HepG2 (cell line): ENCODE data around the gene IPO9. TPM values are rescaled to one million over a fixed set of nuclear protein-coding genes. Genes with fewer than 3 reads are reported as not detected.

Source experiments
- ARID3A ChIP-seq: IDR thresholded peaks from 2 replicates; pipeline ENCODE4 v1.6.1; 2012; ENCODE audit warnings: low read depth, low read length, improper control_type of control experiment
- ATF3 ChIP-seq: sonication (generic); formaldehyde crosslinking; IDR thresholded peaks from 2 replicates; pipeline ENCODE4 v1.4.0; 2020; ENCODE audit warnings: missing genetic modification reagents
- CBX2 ChIP-seq, 2 experiments: fragments of 200-600 bp in 1 of 2; sonication (generic); formaldehyde crosslinking in 1 of 2; IDR thresholded peaks; 2 replicates each; pipeline versions ENCODE4 v1.7.0 to v1.8.1; 2018 to 2022; ENCODE audit warnings: low read depth in 2 of 2, low read length in 1 of 2, mild to moderate bottlenecking in 1 of 2, missing genetic modification reagents in 1 of 2
- CEBPB ChIP-seq: IDR thresholded peaks from 2 replicates; pipeline ENCODE4 v1.6.1; 2011; ENCODE audit warnings: low read depth, low read length, improper control_type of control experiment, borderline replicate concordance
- CEBPG ChIP-seq: IDR thresholded peaks from 2 replicates; pipeline ENCODE4 v1.6.1; 2016
- CREM ChIP-seq, 2 experiments: sonication (generic) in 1 of 2; formaldehyde crosslinking in 1 of 2; IDR thresholded peaks; 2 replicates each; pipeline versions ENCODE4 v1.4.0 to v1.6.1; 2016 to 2020; ENCODE audit warnings: antibody characterized with exemption in 1 of 2, mild to moderate bottlenecking in 1 of 2, missing genetic modification reagents in 1 of 2
- HNF4A ChIP-seq: sonication (generic); formaldehyde crosslinking; IDR thresholded peaks from 2 replicates; pipeline ENCODE4 v1.4.0; 2020; ENCODE audit warnings: missing genetic modification reagents
- ISL2 ChIP-seq: sonication (generic); formaldehyde crosslinking; IDR thresholded peaks from 2 replicates; pipeline ENCODE4 v1.5.0; 2020; ENCODE audit warnings: missing genetic modification reagents
- NONO ChIP-seq, 2 experiments: fragments of 450-650 bp in 1 of 2; sonication (generic) in 1 of 2; formaldehyde crosslinking in 1 of 2; IDR thresholded peaks in 1 of 2; conservative IDR thresholded peaks in 1 of 2; 2 replicates each; pipeline versions ENCODE4 v1.6.1 to v1.8.0; 2017 to 2022; ENCODE audit warnings: mild to moderate bottlenecking in 1 of 2, missing genetic modification reagents in 1 of 2, moderate library complexity in 1 of 2
- POLR2AphosphoS2 ChIP-seq: IDR thresholded peaks from 2 replicates; pipeline ENCODE4 v1.6.1; 2011; ENCODE audit warnings: low read depth, low read length, improper control_type of control experiment
- RFX3 ChIP-seq: IDR thresholded peaks from 2 replicates; pipeline ENCODE4 v1.6.1; 2016; ENCODE audit warnings: missing biosample characterization, missing genetic modification reagents
- SAP130 ChIP-seq: IDR thresholded peaks from 2 replicates; pipeline ENCODE4 v1.6.1; 2016; ENCODE audit warnings: low read depth
- TARDBP ChIP-seq: sonication (generic); formaldehyde crosslinking; IDR thresholded peaks from 2 replicates; pipeline ENCODE4 v1.8.0; 2022; ENCODE audit warnings: mild to moderate bottlenecking, missing genetic modification reagents
- TBX2 ChIP-seq: sonication (generic); formaldehyde crosslinking; IDR thresholded peaks from 2 replicates; pipeline ENCODE4 v1.5.0; 2020; ENCODE audit warnings: missing genetic modification reagents, mild to moderate bottlenecking, borderline replicate concordance
- ZBTB14 ChIP-seq: sonication (generic); formaldehyde crosslinking; IDR thresholded peaks from 2 replicates; pipeline ENCODE4 v1.4.0; 2020; ENCODE audit warnings: missing genetic modification reagents
- ZNF138 ChIP-seq: sonication (generic); formaldehyde crosslinking; IDR thresholded peaks from 2 replicates; pipeline ENCODE4 v1.5.0; 2020; ENCODE audit warnings: mild to moderate bottlenecking, low read depth, missing genetic modification reagents
- ZNF546 ChIP-seq: sonication (generic); formaldehyde crosslinking; conservative IDR thresholded peaks from 2 replicates; pipeline ENCODE4 v1.8.1; 2023; ENCODE audit warnings: mild to moderate bottlenecking, missing genetic modification reagents
- ZNF598 ChIP-seq: sonication (generic); formaldehyde crosslinking; IDR thresholded peaks from 2 replicates; pipeline ENCODE4 v1.5.1; 2020; ENCODE audit warnings: mild to moderate bottlenecking, missing genetic modification reagents, borderline replicate concordance
- ZNF678 ChIP-seq: sonication (generic); formaldehyde crosslinking; IDR thresholded peaks from 2 replicates; pipeline ENCODE4 v1.4.0; 2020; ENCODE audit warnings: mild to moderate bottlenecking, missing genetic modification reagents
- ZNF709 ChIP-seq: sonication (generic); formaldehyde crosslinking; IDR thresholded peaks from 2 replicates; pipeline ENCODE4 v1.5.0; 2020; ENCODE audit warnings: mild to moderate bottlenecking, missing genetic modification reagents
- polyA plus RNA-seq, 8 experiments: library from polyadenylated mRNA; depleted of rRNA in 3 of 8; stranded (reverse) in 7 of 8; unstranded in 1 of 8; fragments of >200 nt; fragmentation: Illumina TruSeq in 4 of 8; extraction: Trizol in 4 of 8; gene quantifications; 2 replicates each; pipeline versions ENCODE4 v1.2.1 to v1.2.3, GENCODE V29; 2011 to 2016; ENCODE audit warnings: low read depth in 4 of 8, missing spikeins in 1 of 8, mixed read lengths in 1 of 8; ENCODE audit not compliant: insufficient read depth in 1 of 8
- total RNA-seq, 5 experiments: library from RNA; depleted of rRNA; stranded (reverse); fragments of >200 nt; fragmentation: Illumina TruSeq; extraction: Trizol; gene quantifications; 2 replicates each; pipeline ENCODE4 v1.2.3, GENCODE V29; 2016; ENCODE audit warnings: low read depth in 1 of 5
- TF ChIP-seq, protein P1 (sequence below): sonication (generic); formaldehyde crosslinking; IDR thresholded peaks from 2 replicates; pipeline ENCODE4; 2020; ENCODE audit warnings: missing genetic modification reagents, mild to moderate bottlenecking, borderline replicate concordance

Gene IPO9
- total and polyA plus RNA-seq, 2 of the 13 experiments (the other 11 are each of a cell fraction or from before 2014, with no cell fraction given), result 31.0 to 34.8 TPM

DNA sequence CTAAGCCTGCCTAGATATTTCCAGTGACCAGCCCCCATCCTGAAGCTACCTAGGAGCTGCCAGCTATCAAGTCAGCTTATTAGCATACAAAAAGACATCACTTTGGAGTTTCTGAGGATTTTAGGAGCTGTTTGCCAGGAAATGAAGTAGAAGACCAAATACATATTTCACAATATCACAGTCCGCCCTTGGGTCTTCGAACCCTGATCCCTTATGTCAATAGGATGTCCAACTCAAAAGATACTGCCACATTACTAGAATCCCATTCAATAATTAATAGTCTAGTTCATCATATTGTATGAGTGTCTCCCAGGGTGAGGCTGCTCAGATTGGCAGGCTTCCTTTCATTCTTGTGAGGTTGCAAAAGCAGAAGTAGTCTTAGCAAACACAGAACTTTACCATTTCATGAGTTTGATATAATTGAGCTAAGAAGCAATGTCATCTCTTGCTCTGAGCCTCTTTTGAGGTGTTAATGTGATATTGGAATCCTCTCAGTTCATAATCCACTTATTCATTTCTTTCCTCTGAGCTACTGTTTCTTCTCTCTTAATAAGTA is 13.6 kb downstream of the IPO9 start (continued):
- TF ChIP-seq, protein P1, sequence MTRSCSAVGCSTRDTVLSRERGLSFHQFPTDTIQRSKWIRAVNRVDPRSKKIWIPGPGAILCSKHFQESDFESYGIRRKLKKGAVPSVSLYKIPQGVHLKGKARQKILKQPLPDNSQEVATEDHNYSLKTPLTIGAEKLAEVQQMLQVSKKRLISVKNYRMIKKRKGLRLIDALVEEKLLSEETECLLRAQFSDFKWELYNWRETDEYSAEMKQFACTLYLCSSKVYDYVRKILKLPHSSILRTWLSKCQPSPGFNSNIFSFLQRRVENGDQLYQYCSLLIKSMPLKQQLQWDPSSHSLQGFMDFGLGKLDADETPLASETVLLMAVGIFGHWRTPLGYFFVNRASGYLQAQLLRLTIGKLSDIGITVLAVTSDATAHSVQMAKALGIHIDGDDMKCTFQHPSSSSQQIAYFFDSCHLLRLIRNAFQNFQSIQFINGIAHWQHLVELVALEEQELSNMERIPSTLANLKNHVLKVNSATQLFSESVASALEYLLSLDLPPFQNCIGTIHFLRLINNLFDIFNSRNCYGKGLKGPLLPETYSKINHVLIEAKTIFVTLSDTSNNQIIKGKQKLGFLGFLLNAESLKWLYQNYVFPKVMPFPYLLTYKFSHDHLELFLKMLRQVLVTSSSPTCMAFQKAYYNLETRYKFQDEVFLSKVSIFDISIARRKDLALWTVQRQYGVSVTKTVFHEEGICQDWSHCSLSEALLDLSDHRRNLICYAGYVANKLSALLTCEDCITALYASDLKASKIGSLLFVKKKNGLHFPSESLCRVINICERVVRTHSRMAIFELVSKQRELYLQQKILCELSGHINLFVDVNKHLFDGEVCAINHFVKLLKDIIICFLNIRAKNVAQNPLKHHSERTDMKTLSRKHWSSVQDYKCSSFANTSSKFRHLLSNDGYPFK (CRISPR knock-in tag), result no peak
- TF ChIP-seq ARID3A (peak; percentile 44; the same call in 1 of the 2 replicates), TARDBP (CRISPR knock-in tag) (no peak), ZNF546 (CRISPR knock-in tag) (no peak), CEBPG (CRISPR knock-in tag) (peak; percentile 71), ZBTB14 (CRISPR knock-in tag) (no peak), TBX2 (CRISPR knock-in tag) (0 out of 2 replicates have a peak, but pooled peaks have one; percentile 18), CEBPB (peak; percentile 80), RFX3 (CRISPR knock-in tag) (no peak), ATF3 (CRISPR knock-in tag) (no peak), ISL2 (CRISPR knock-in tag) (0 out of 2 replicates have a peak, but pooled peaks have one; percentile 30), HNF4A (CRISPR knock-in tag) (peak; percentile 85), ZNF709 (CRISPR knock-in tag) (no peak), SAP130 (CRISPR knock-in tag) (peak; percentile 13; the same call in 1 of the 2 replicates), ZNF138 (no peak), CREM (IDR thresholded peaks at IDR 0.05) (0 out of 2 replicates have a peak, but pooled peaks have one; percentile 16), CREM (CRISPR knock-in tag; IDR thresholded peaks at IDR 0.05) (no peak), CBX2 (IDR thresholded peaks at IDR 0.05; ENCODE audit: low read depth, low read length) (no peak), CBX2 (CRISPR knock-in tag; IDR thresholded peaks at IDR 0.05; ENCODE audit: low read depth) (no peak), POLR2AphosphoS2 (no peak), NONO (IDR thresholded peaks at IDR 0.05) (no peak), NONO (CRISPR knock-in tag; conservative IDR thresholded peaks at IDR 0.05) (no peak), ZNF598 (CRISPR knock-in tag) (no peak), ZNF678 (CRISPR knock-in tag) (no peak)
